ENCODE data around the gene NPHS1.

The NPHS1 gene

GRCh38 chr19:35791814-35792279, 60.5 kb downstream of the NPHS1 start:
- no peak for DNase-seq (ENCODE audit: low read depth)
- H3K4me3 ChIP-seq (ENCODE audit: low read depth, low read length) = no peak overlapping the region
- TF ChIP-seq, protein P1, sequence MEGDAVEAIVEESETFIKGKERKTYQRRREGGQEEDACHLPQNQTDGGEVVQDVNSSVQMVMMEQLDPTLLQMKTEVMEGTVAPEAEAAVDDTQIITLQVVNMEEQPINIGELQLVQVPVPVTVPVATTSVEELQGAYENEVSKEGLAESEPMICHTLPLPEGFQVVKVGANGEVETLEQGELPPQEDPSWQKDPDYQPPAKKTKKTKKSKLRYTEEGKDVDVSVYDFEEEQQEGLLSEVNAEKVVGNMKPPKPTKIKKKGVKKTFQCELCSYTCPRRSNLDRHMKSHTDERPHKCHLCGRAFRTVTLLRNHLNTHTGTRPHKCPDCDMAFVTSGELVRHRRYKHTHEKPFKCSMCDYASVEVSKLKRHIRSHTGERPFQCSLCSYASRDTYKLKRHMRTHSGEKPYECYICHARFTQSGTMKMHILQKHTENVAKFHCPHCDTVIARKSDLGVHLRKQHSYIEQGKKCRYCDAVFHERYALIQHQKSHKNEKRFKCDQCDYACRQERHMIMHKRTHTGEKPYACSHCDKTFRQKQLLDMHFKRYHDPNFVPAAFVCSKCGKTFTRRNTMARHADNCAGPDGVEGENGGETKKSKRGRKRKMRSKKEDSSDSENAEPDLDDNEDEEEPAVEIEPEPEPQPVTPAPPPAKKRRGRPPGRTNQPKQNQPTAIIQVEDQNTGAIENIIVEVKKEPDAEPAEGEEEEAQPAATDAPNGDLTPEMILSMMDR (IDR thresholded peaks at IDR 0.05; ENCODE audit: control insufficient read depth, extremely low read depth, insufficient read depth) = no peak

GRCh38 chr19:35790981-35791813, 61.1 kb downstream of the NPHS1 start:
- TF ChIP-seq, protein P1 (IDR thresholded peaks at IDR 0.05; ENCODE audit: control insufficient read depth, extremely low read depth, insufficient read depth) = no peak
- no peak for DNase-seq (ENCODE audit: low read depth)
- H3K4me3 ChIP-seq (ENCODE audit: low read depth, low read length) = no peak overlapping the region

DNA sequence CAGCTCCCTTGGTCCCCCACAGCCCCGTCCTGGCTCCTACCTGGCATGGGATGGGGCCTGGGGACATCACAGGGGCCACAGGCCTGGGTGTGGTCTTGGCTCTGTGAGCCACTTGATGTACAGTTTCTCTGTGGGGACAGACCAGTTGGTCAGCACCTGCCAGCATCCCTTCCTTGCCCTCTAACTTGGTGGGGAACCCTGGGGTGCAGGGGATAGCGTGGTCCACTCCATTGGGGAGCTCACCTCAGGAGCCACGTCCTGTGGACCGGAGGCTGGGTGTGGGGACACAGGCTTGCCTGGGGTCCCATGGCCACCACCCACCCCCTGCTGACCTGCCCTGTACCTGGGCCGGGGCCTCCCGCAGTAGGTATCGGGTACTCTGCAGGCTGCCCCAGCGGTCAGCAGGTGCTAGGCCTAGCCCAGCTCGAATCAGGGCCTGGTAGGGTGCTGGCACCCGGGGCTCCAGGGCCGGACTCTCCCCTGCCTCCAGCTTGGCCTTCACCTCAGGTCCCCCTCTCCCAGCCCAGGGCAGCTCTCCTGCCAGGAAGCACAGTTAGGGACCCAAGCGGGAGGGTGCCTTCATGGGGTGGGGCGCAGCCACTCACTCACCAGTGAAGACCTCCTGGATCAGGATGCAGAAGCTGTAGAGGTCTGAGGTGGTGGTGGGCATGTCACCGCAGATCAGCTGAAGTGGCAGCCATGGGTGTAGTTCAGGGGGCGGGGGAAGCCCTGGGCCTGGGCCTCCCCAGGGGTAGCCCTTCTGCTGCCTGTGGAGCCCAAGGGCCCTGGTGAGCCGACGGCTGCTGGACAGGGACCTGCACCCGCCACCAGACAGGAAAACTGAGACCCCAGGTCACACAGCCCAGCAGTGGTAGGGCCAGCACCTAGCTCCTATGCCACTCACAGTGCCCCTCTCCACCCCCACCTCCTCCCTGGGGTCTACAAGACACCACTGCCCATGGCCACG, 62.0 kb downstream of the NPHS1 start:
- TF ChIP-seq, protein P1 (IDR thresholded peaks at IDR 0.05; ENCODE audit: control insufficient read depth, extremely low read depth, insufficient read depth) = no peak
- no peak overlapping the region for H3K4me3 ChIP-seq (ENCODE audit: low read depth, low read length)
- no peak for DNase-seq (ENCODE audit: low read depth)

DNA sequence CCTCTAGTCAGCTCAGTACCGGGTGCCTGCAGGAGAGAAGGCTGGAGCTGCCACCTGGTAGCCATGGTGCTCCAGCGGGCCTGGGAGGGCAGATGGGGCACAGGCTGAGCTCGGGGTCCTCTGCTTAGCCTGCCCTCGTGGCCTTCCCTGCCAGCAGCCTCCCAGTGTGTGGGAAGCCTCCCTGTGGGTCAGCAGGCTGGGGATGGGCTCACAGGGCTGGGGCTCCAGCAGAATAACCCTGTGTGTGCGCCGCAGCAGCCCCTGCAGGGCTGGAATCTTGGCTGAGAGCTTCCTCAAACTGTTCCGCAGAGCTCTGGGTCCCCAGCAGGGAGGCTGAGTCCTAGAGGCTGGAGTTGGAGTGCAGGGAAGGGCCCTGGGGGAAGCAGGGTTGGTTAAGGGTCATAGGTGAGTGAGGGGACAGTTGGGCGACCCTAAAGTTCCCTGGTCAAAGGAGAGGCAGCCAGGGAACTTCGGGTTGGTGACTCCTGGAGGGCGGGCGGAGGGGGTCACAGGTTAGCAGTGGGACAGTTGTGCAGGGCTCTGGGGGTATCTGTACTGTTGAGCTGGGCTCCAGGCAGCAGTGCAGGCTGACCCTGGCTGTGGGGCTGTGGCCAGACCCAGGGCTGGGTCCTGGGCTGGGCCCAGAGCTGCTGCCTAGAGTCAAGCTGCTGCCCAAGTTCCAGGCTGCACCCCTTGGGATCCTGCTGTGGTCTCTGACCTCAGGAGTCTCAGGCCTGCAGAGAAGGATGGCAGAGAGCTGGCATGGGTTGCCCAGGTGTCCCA, 62.9 kb downstream of the NPHS1 start:
- TF ChIP-seq, protein P1 (IDR thresholded peaks at IDR 0.05; ENCODE audit: control insufficient read depth, extremely low read depth, insufficient read depth) = no peak
- no peak overlapping the region for H3K4me3 ChIP-seq (ENCODE audit: low read depth, low read length)
- no peak for DNase-seq (ENCODE audit: low read depth)

- H3K4me3 ChIP-seq (ENCODE audit: low read depth, low read length) = no peak overlapping the region
- TF ChIP-seq, protein P1 (IDR thresholded peaks at IDR 0.05; ENCODE audit: control insufficient read depth, extremely low read depth, insufficient read depth) = no peak
- no peak for DNase-seq (ENCODE audit: low read depth)
Measured at GRCh38 chr19:35788205-35788960, 63.9 kb downstream of the NPHS1 start.

Measured in LNCaP clone FGC (cell line).